ENCODE data around the gene CATSPER1. TPM values are rescaled to one million over a fixed set of nuclear protein-coding genes. Genes with fewer than 3 reads are reported as not detected.

CATSPER1 gene
- total and polyA plus RNA-seq, 2 donors (not counting 3 experiments of a cell fraction or from before 2014, with no cell fraction given): 0.68 to 1.0 TPM

GRCh38 chr11:66051371-66051765 is 25.1 kb upstream of the CATSPER1 start:
- H3K27me3 ChIP-seq (ENCODE audit: control insufficient read depth in 2 of 2, insufficient read depth in 2 of 2, low read length in 2 of 2): peaks cover 2 to 3% of the 10 kb centered on the region in 2 experiments
- H3K4me3 ChIP-seq (replicated peaks in 1 of 3; ENCODE audit: insufficient read depth in 1 of 3, low read depth in 1 of 3, low read length in 3 of 3): peak overlapping the region; percentile 41 to 67 (median 53)
- BruUV-seq (replicated peaks): no TSS peak
- POLR2A ChIA-PET: interaction anchor here (0.7 to 1.1 kb wide), 2 partner anchors 49 to 67 kb away, joined by 3 to 4 read pairs; partner anchors contain the start of gene BANF1
- H3K9me1 ChIP-seq (replicated peaks; ENCODE audit: control insufficient read depth, extremely low read depth, insufficient read depth, low read length): no peaks in the 10 kb centered on the region
- intact Hi-C loops (cut with micrococcal nuclease) (loop anchor here (5.0 kb wide), 1 partner anchor 134 kb away; the partner anchor contains the start of genes C11orf68 and DRAP1), dilution Hi-C loops (cut with MboI; ENCODE audit: extremely low pct_ligation_motif_present, low sequenced_read_pairs) (no loop called here)
- peak overlapping the region; percentile 88 for H3K9ac ChIP-seq (replicated peaks; ENCODE audit: extremely low read depth, insufficient read depth, low read length)
- FAIRE-seq: peak; percentile 26
- H3K4me2 ChIP-seq (ENCODE audit: insufficient read depth, low read length): peak overlapping the region; percentile 50
- peaks cover 14% of the 10 kb centered on the region for H3K4me1 ChIP-seq (ENCODE audit: control insufficient read depth, extremely low read depth, insufficient read depth, low read length)
- no peak for DNase-seq (ENCODE audit: low read depth, low spot score)
- H4K20me1 ChIP-seq (replicated peaks; ENCODE audit: control insufficient read depth, extremely low read depth, insufficient read depth, low read length): no peaks in the 10 kb centered on the region
- H3K27ac ChIP-seq (ENCODE audit: insufficient read depth, low read depth, low read length): peak overlapping the region; percentile 58
- H2AFZ ChIP-seq (ENCODE audit: low read depth, low read length): peak overlapping the region; percentile 39
- H3K36me3 ChIP-seq (ENCODE audit: control insufficient read depth in 2 of 2, extremely low read depth in 1 of 2, insufficient read depth in 2 of 2, low read length in 2 of 2): peaks cover 7 to 12% of the 10 kb centered on the region in 2 experiments
- TF ChIP-seq JUN (IDR thresholded peaks at IDR 0.05; ENCODE audit: borderline replicate concordance, insufficient read depth, insufficient read length, low read depth): no peak
- no peak for TF ChIP-seq CTCF (IDR thresholded peaks at IDR 0.05; ENCODE audit: extremely low read depth in 1 of 2, insufficient read depth in 1 of 2, low read depth in 1 of 2, low read length in 2 of 2)
- TF ChIP-seq POLR2A (IDR thresholded peaks at IDR 0.05; ENCODE audit: low read depth, low read length): no peak
- no peak for TF ChIP-seq EZH2 (IDR thresholded peaks at IDR 0.05; ENCODE audit: borderline replicate concordance, low read depth, low read length, severe bottlenecking)
- no peak for TF ChIP-seq FOS (IDR thresholded peaks at IDR 0.05; ENCODE audit: borderline replicate concordance, insufficient read depth, low read length)
- no peaks in the 10 kb centered on the region for H3K9me3 ChIP-seq (replicated peaks; ENCODE audit: control insufficient read depth, insufficient read depth, low read length)
- CTCF ChIA-PET: interaction anchor here (0.9 to 4.0 kb wide), 2 partner anchors 17 to 191 kb away, joined by 4 to 16 read pairs; partner anchors contain the start of gene MUS81
- peaks cover 28% of the 10 kb centered on the region for H3K79me2 ChIP-seq (ENCODE audit: control insufficient read depth, insufficient read depth, low read length)

All from endothelial cell of umbilical vein (primary cell).